Upper lobe of right lung (tissue), 1 donor: Measurements from ENCODE around the gene PAPOLA. TPM values are rescaled to one million over a fixed set of nuclear protein-coding genes. Genes with fewer than 3 reads are reported as not detected.

Experiments
- ATAC-seq: fragments of 200-7000 bp; cut with Tn5 transposase; one replicate; pipeline ENCODE4 v1.9.1; 2020; ENCODE audit warnings: mild to moderate bottlenecking, moderate library complexity
- DNase-seq: peaks from one replicate; pipeline ENCODE4 v3.0.0-alpha.2; 2020
- H3K27ac ChIP-seq: fragments of 200-600 bp; one replicate; pipeline ENCODE4 v1.8.0; 2022
- H3K27me3 ChIP-seq: fragments of 200-600 bp; one replicate; pipeline ENCODE4 v1.8.0; 2022; ENCODE audit warnings: mild to moderate bottlenecking
- H3K36me3 ChIP-seq: fragments of 200-600 bp; one replicate; pipeline ENCODE4 v1.8.0; 2022
- H3K4me1 ChIP-seq: fragments of 200-600 bp; one replicate; pipeline ENCODE4 v1.8.0; 2022
- H3K4me3 ChIP-seq: fragments of 200-600 bp; one replicate; pipeline ENCODE4 v1.8.0; 2022; ENCODE audit warnings: mild to moderate bottlenecking
- H3K9me3 ChIP-seq: fragments of 200-600 bp; one replicate; pipeline ENCODE4 v1.8.0; 2022
- intact Hi-C: fragments of 100-400 bp; cut with DNase I; formaldehyde crosslinking; loops from one replicate; pipeline ENCODE4 v1.11.0; 2022
- total RNA-seq: library from RNA; stranded (reverse); fragmentation: NEBNext Ultra II Directional; extraction: Animal tissue kit (Norgen Biotek cat#: 25700); gene quantifications from one replicate; pipeline ENCODE4 v1.2.1, GENCODE V29; 2021
- TF ChIP-seq, protein P1 (sequence below): fragments of 200-600 bp; IDR thresholded peaks from one replicate; pipeline ENCODE4 v1.8.0; 2022; ENCODE audit warnings: antibody characterized with exemption
- donor health status: DM: no; HTN: yes; CAD: no; lungs with severe emphysema.

Gene PAPOLA
- total RNA-seq, 1 donor from 2014 or later, result 153 TPM

DNA sequence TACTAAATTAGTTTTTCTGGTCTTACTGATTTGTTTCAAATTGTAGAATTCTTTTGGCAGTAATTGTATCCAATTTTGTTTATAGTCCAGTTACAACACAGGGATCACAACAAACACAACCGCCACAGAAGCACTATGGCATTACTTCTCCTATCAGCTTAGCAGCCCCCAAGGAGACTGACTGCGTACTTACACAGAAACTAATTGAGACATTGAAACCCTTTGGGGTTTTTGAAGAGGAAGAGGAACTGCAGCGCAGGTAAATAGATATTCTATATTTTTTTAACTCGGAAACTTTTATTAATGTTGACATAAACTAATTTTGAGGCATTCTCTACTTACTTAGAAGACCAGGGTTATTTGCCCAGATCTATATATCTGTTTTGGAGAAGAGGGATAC, 17.8 kb downstream of the PAPOLA start:
- DNase-seq, result no peak
- TF ChIP-seq, protein P1, sequence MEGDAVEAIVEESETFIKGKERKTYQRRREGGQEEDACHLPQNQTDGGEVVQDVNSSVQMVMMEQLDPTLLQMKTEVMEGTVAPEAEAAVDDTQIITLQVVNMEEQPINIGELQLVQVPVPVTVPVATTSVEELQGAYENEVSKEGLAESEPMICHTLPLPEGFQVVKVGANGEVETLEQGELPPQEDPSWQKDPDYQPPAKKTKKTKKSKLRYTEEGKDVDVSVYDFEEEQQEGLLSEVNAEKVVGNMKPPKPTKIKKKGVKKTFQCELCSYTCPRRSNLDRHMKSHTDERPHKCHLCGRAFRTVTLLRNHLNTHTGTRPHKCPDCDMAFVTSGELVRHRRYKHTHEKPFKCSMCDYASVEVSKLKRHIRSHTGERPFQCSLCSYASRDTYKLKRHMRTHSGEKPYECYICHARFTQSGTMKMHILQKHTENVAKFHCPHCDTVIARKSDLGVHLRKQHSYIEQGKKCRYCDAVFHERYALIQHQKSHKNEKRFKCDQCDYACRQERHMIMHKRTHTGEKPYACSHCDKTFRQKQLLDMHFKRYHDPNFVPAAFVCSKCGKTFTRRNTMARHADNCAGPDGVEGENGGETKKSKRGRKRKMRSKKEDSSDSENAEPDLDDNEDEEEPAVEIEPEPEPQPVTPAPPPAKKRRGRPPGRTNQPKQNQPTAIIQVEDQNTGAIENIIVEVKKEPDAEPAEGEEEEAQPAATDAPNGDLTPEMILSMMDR, result no peak
- H3K27ac ChIP-seq, result no peak overlapping the region

DNA sequence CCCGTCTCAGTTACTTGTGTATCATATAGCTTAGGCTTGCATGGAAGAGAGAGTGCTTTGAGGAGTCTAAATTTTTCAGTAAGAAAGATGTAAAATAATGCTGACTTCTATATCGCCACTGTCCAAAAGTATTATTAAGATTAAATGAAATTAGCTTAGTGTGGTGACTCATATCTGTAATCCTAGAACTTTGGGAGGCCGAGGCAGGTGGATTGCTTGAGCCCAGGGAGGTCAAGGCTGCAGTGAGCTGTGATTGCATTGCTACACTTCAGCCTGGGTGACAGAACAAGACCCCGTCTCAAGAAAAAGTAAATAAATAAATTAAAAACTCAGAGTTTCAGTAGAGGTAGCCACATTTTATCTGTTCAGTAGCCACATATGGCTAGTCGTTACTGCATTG, 23.3 kb downstream of the PAPOLA start:
- no peak overlapping the region for H3K4me3 ChIP-seq
- TF ChIP-seq, protein P1, result no peak
- no peaks in the 10 kb centered on the region for H3K27me3 ChIP-seq
- no peaks in the 10 kb centered on the region for H3K9me3 ChIP-seq
- H3K27ac ChIP-seq, result no peak overlapping the region
- H3K36me3 ChIP-seq, result peaks cover 78% of the 10 kb centered on the region
- H3K4me1 ChIP-seq, result no peaks in the 10 kb centered on the region
- no peak for ATAC-seq
- DNase-seq, result no peak
- intact Hi-C loops, result no loop called here

More for the DNA sequence above, 17.8 kb downstream of the PAPOLA start:
- intact Hi-C loops, result no loop called here
- peaks cover 41% of the 10 kb centered on the region for H3K36me3 ChIP-seq
- H3K27me3 ChIP-seq, result no peaks in the 10 kb centered on the region
- no peaks in the 10 kb centered on the region for H3K9me3 ChIP-seq
- no peak for ATAC-seq
- H3K4me3 ChIP-seq, result no peak overlapping the region
- peaks cover 14% of the 10 kb centered on the region for H3K4me1 ChIP-seq

DNA sequence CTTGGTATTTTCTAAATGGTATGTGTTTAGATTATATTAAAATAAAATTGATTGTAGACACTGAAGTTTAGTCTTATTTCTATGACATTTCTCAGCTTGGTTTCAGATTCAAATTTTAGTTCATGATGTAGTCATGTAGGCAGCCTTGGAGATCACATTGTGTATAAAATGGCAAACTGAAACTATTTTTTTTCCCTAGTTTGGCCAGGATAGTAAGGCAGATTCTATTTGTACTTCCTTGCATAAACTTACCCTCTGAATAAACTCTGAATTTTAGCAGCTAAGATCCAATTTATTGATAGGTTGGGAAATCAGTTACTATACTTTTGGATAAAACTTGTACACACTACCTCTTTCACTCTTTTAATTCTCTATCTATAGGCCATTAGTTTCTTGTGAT, 30.4 kb downstream of the PAPOLA start:
- ATAC-seq (no peak), DNase-seq (no peak)
- Histone ChIP-seq H3K4me1 (no peaks in the 10 kb centered on the region), H3K27me3 (no peaks in the 10 kb centered on the region), H3K36me3 (peaks cover 74% of the 10 kb centered on the region), H3K4me3 (no peak overlapping the region), H3K27ac (no peak overlapping the region), H3K9me3 (no peaks in the 10 kb centered on the region)
- intact Hi-C loops, result no loop called here
- TF ChIP-seq, protein P1, result no peak

DNA sequence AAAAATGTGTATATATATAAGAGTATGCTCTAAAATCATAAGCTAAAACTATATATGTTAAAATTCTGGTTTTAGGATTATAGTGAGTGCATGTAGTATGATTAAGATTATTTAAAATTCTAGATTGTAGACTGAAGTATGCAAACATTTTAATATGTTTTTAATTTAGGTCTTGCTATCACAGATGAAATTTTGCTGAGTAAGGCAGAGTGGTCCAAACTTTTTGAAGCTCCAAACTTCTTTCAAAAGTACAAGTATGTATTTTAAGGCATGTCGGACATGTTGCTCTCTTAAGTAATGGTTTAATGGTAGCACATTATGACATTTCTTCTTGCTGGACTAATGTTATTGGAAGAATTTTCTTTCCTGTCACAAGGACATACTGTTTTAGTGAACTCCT, 34.6 kb downstream of the PAPOLA start:
- TF ChIP-seq, protein P1, result no peak
- no peak for DNase-seq
- Histone ChIP-seq H3K4me1 (no peaks in the 10 kb centered on the region), H3K9me3 (no peaks in the 10 kb centered on the region), H3K4me3 (no peak overlapping the region), H3K27ac (no peak overlapping the region), H3K27me3 (no peaks in the 10 kb centered on the region), H3K36me3 (peaks cover 46% of the 10 kb centered on the region)
- ATAC-seq, result no peak
- intact Hi-C loops, result no loop called here

DNA sequence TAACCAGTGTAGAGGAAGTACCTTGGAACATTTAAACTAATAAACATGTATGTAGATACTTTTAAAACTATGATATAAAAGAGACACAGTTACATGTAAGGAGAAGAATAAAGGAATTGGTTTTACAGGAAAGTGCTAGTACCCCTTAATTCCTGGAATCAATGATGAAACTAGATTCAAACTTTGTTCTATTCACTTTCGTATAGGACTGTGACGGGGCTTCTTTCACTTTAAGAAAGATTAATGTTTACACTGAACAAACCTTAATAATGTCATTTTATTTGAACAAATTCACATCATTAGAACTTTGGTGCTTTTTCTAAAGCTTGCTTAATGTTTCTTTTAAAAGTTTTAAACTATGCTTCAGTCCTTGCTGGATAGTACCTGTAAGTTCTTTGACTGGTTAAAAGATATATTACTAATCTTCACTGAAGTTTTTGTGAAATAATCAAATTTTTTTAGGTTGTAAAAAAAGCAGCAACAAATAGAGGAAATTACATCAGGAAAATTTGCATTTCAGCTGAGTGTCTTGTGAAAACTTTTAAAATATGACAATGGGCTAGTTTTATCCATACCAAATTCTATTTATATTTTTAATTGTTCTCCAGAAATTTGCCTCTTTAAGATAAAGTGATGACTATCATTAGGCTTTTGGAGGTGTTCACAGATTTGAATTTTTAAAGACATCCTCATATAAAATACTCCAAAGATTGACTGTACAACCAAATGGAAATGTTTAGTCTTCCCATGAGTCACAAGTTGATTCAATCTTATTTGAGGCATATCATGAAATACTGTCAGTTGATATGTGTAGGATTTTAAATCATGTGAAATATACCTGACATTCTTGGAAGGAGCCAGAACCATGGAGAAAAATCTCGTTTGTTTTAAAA, 36.2 kb downstream of the PAPOLA start:
- H3K27ac ChIP-seq, result no peak overlapping the region
- H3K36me3 ChIP-seq, result peaks cover 46% of the 10 kb centered on the region
- TF ChIP-seq, protein P1, result no peak

More for the DNA sequence above, 36.2 kb downstream of the PAPOLA start:
- Histone ChIP-seq H3K9me3 (no peaks in the 10 kb centered on the region), H3K4me1 (no peaks in the 10 kb centered on the region), H3K4me3 (no peak overlapping the region), H3K27me3 (no peaks in the 10 kb centered on the region)
- intact Hi-C loops, result no loop called here
- no peak for ATAC-seq
- no peak for DNase-seq
